SK-N-SH treated with all-trans-retinoic acid at 6 μM for 48 hours (cell line): Measurements from ENCODE around the gene TRMT10A.

ENCODE experiments used
- ATAC-seq: fragments of 200-7000 bp; cut with Tn5 transposase; 3 replicates; pipeline ENCODE4 v1.9.1; 2020; ENCODE audit warnings: mild to moderate bottlenecking, moderate library complexity
- ARNTL ChIP-seq: fragments of 450-650 bp; formaldehyde crosslinking; IDR thresholded peaks from 2 replicates; pipeline ENCODE4 v1.5.0; 2020; ENCODE audit warnings: low read depth, mild to moderate bottlenecking, moderate library complexity, borderline replicate concordance
- BACH2 ChIP-seq: fragments of 250-450 bp; sonication (Bioruptor Pico); IDR thresholded peaks from 2 replicates; pipeline ENCODE4 v1.9.0; 2021; ENCODE audit warnings: mild to moderate bottlenecking, borderline replicate concordance
- CREB5 ChIP-seq: fragments of 250-450 bp; sonication (Bioruptor Pico); IDR thresholded peaks from 2 replicates; pipeline ENCODE4 v1.5.1; 2020; ENCODE audit warnings: low read depth, mild to moderate bottlenecking, moderate library complexity
- CSDC2 ChIP-seq: fragments of 250-450 bp; sonication (Bioruptor Pico); IDR thresholded peaks from 2 replicates; pipeline ENCODE4 v1.5.0; 2020; ENCODE audit warnings: mild to moderate bottlenecking, moderate library complexity
- ESRRG ChIP-seq: fragments of 250-450 bp; sonication (Bioruptor Pico); IDR thresholded peaks from 2 replicates; pipeline ENCODE4 v1.6.1; 2021; ENCODE audit warnings: mild to moderate bottlenecking
- GLIS3 ChIP-seq: fragments of 250-450 bp; sonication (Bioruptor Pico); IDR thresholded peaks from 2 replicates; pipeline ENCODE4 v1.5.0; 2020; ENCODE audit warnings: mild to moderate bottlenecking, moderate library complexity
- ISL1 ChIP-seq: fragments of 250-450 bp; sonication (Bioruptor Pico); IDR thresholded peaks from 2 replicates; pipeline ENCODE4 v2.1.2; 2022; ENCODE audit warnings: mild to moderate bottlenecking, moderate library complexity
- OSR1 ChIP-seq: fragments of 250-450 bp; sonication (Bioruptor Pico); IDR thresholded peaks from 2 replicates; pipeline ENCODE4 v1.8.0; 2022; ENCODE audit warnings: moderate library complexity, mild to moderate bottlenecking, inconsistent platforms
- PATZ1 ChIP-seq: fragments of 250-450 bp; sonication (Bioruptor Pico); IDR thresholded peaks from 2 replicates; pipeline ENCODE4 v1.8.0; 2020; ENCODE audit warnings: mild to moderate bottlenecking, moderate library complexity, borderline replicate concordance
- PPARA ChIP-seq: fragments of 250-450 bp; sonication (Bioruptor Pico); IDR thresholded peaks from 2 replicates; pipeline ENCODE4 v1.5.0; 2020; ENCODE audit warnings: mild to moderate bottlenecking, borderline replicate concordance
- RARB ChIP-seq: fragments of 250-450 bp; sonication (Bioruptor Pico); IDR thresholded peaks from 2 replicates; pipeline ENCODE4 v1.8.0; 2021; ENCODE audit warnings: mild to moderate bottlenecking, moderate library complexity
- SNAI2 ChIP-seq: fragments of 250-450 bp; sonication (Bioruptor Pico); IDR thresholded peaks from 2 replicates; pipeline ENCODE4 v1.5.0; 2020; ENCODE audit warnings: mild to moderate bottlenecking, moderate library complexity
- TOX ChIP-seq: fragments of 250-450 bp; sonication (Bioruptor Pico); IDR thresholded peaks from 2 replicates; pipeline ENCODE4 v1.8.0; 2021; ENCODE audit warnings: mild to moderate bottlenecking, moderate library complexity, borderline replicate concordance
- TSHZ2 ChIP-seq: fragments of 250-450 bp; sonication (Bioruptor Pico); IDR thresholded peaks from 2 replicates; pipeline ENCODE4 v1.5.0; 2020; ENCODE audit warnings: mild to moderate bottlenecking, moderate library complexity
- ZC3H10 ChIP-seq: fragments of 250-450 bp; sonication (Bioruptor Pico); IDR thresholded peaks from 2 replicates; pipeline ENCODE4 v1.5.1; 2021; ENCODE audit warnings: mild to moderate bottlenecking, moderate library complexity
- ZFP3 ChIP-seq: fragments of 250-450 bp; sonication (Bioruptor Pico); IDR thresholded peaks from 2 replicates; pipeline ENCODE4 v1.5.0; 2020; ENCODE audit warnings: mild to moderate bottlenecking, moderate library complexity
- ZFP30 ChIP-seq: fragments of 450-650 bp; formaldehyde crosslinking; IDR thresholded peaks from 2 replicates; pipeline ENCODE4 v1.5.0; 2022; ENCODE audit warnings: mild to moderate bottlenecking, moderate library complexity
- ZNF565 ChIP-seq: fragments of 450-650 bp; formaldehyde crosslinking; conservative IDR thresholded peaks from 2 replicates; pipeline ENCODE4 v1.5.0; 2020; ENCODE audit warnings: low read depth, mild to moderate bottlenecking, moderate library complexity
- ZNF70 ChIP-seq: fragments of 450-650 bp; formaldehyde crosslinking; IDR thresholded peaks from 2 replicates; pipeline ENCODE4 v1.5.0; 2020; ENCODE audit warnings: mild to moderate bottlenecking, moderate library complexity
- ZNF8 ChIP-seq: fragments of 450-650 bp; formaldehyde crosslinking; IDR thresholded peaks from 2 replicates; pipeline ENCODE4 v1.5.0; 2020; ENCODE audit warnings: mild to moderate bottlenecking, moderate library complexity
- TF ChIP-seq, protein P1 (sequence below): fragments of 250-450 bp; sonication (Bioruptor Pico); IDR thresholded peaks from 2 replicates; pipeline ENCODE4 v1.5.1; 2021; ENCODE audit warnings: mild to moderate bottlenecking, moderate library complexity
- TF ChIP-seq, protein P2 (sequence below): fragments of 250-450 bp; sonication (Bioruptor Pico); IDR thresholded peaks from 2 replicates; pipeline ENCODE4 v1.8.0; 2021; ENCODE audit warnings: low read depth, mild to moderate bottlenecking, moderate library complexity, borderline replicate concordance

Gene TRMT10A

DNA sequence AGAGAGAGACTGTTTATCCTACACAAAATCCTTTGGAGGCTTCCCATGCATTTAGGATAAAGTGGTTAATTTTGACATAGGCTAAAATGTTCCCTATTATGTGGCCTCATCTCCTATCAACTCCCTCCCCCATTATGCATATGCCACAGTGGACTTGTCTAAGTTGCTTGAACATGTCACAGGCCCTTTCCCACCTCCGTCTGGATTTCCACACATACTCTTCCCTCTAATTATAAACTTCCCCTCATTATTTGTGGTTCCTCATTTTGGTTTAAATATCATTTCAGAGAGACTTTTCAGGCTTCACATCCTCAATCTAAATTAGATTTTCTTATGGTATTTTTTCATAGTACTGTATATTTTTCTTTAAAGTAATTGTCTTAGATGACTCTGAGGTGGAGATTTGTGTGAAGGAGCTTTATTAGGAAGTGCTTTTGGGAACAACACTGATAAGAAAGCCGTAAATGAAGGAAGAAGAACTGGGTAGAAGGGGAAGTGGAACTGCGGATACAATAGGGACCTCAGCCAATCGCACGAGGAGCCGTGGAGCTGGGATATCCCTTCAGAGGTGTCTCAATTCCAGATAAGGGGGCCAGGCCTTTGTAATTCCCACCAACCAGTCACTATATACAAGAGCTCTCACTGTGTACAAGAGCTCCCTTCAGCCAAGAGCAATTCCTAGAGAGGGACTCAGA, 45.1 kb downstream of the TRMT10A start:
- no peak for ATAC-seq
- TF ChIP-seq ARNTL (CRISPR knock-in tag), result no peak
- no peak for TF ChIP-seq ZNF70 (CRISPR knock-in tag)
- TF ChIP-seq ESRRG (CRISPR knock-in tag), result no peak
- TF ChIP-seq ZC3H10, result no peak
- no peak for TF ChIP-seq ZNF565 (CRISPR knock-in tag)
- TF ChIP-seq, protein P1, sequence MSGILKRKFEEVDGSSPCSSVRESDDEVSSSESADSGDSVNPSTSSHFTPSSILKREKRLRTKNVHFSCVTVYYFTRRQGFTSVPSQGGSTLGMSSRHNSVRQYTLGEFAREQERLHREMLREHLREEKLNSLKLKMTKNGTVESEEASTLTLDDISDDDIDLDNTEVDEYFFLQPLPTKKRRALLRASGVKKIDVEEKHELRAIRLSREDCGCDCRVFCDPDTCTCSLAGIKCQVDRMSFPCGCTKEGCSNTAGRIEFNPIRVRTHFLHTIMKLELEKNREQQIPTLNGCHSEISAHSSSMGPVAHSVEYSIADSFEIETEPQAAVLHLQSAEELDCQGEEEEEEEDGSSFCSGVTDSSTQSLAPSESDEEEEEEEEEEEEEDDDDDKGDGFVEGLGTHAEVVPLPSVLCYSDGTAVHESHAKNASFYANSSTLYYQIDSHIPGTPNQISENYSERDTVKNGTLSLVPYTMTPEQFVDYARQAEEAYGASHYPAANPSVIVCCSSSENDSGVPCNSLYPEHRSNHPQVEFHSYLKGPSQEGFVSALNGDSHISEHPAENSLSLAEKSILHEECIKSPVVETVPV (CRISPR knock-in tag), result no peak
- no peak for TF ChIP-seq PPARA (CRISPR knock-in tag)
- no peak for TF ChIP-seq ISL1
- no peak for TF ChIP-seq TSHZ2 (CRISPR knock-in tag)
- TF ChIP-seq OSR1 (CRISPR knock-in tag), result no peak
- TF ChIP-seq ZFP3 (CRISPR knock-in tag), result no peak
- TF ChIP-seq CSDC2 (CRISPR knock-in tag), result no peak
- no peak for TF ChIP-seq ZNF8 (CRISPR knock-in tag)
- TF ChIP-seq SNAI2 (CRISPR knock-in tag), result no peak
- no peak for TF ChIP-seq BACH2 (CRISPR knock-in tag)
- TF ChIP-seq TOX, result no peak
- TF ChIP-seq, protein P2, sequence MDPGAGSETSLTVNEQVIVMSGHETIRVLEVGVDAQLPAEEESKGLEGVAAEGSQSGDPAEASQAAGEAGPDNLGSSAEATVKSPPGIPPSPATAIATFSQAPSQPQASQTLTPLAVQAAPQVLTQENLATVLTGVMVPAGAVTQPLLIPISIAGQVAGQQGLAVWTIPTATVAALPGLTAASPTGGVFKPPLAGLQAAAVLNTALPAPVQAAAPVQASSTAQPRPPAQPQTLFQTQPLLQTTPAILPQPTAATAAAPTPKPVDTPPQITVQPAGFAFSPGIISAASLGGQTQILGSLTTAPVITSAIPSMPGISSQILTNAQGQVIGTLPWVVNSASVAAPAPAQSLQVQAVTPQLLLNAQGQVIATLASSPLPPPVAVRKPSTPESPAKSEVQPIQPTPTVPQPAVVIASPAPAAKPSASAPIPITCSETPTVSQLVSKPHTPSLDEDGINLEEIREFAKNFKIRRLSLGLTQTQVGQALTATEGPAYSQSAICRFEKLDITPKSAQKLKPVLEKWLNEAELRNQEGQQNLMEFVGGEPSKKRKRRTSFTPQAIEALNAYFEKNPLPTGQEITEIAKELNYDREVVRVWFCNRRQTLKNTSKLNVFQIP (CRISPR knock-in tag), result no peak
- TF ChIP-seq ZFP30 (CRISPR knock-in tag), result no peak
- no peak for TF ChIP-seq RARB
- no peak for TF ChIP-seq GLIS3

- TF ChIP-seq OSR1 (CRISPR knock-in tag) (no peak), TSHZ2 (CRISPR knock-in tag) (no peak), PPARA (CRISPR knock-in tag) (no peak), ISL1 (no peak)
- no peak for ATAC-seq
Measured at GRCh38 chr4:99510721-99511120, 53.1 kb downstream of the TRMT10A start, which contains the start of gene C4orf17. Gene C4orf17, plus strand, starts transcription at chr4:99511021. Its CDS starts 2,061 bp downstream, at chr4:99513082.

DNA sequence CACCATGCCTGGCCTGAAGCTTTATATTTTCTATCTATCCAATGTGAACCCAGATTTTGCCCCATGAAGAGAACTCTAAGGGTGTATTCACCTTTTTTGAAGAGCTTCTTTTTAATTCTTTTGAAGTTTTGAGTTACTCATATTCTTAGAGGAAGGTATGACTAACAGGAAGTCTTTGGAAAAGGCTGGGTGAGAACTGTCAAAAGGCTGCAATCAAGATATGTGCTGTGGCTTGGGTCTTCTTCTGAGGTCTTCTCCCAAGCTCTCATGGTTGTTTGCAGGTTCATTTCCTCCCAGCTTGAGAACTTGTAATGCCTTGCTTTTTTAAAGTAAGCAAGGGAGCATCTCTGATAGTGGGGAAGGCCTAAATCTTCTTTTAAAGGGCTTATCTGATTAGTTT, 56.1 kb downstream of the TRMT10A start:
- no peak for TF ChIP-seq TOX
- no peak for TF ChIP-seq ARNTL (CRISPR knock-in tag)
- no peak for TF ChIP-seq ZNF70 (CRISPR knock-in tag)
- no peak for TF ChIP-seq SNAI2 (CRISPR knock-in tag)
- TF ChIP-seq PATZ1 (CRISPR knock-in tag), result no peak
- no peak for TF ChIP-seq PPARA (CRISPR knock-in tag)
- TF ChIP-seq CSDC2 (CRISPR knock-in tag), result no peak
- TF ChIP-seq ZNF8 (CRISPR knock-in tag), result no peak
- TF ChIP-seq, protein P1 (CRISPR knock-in tag), result no peak
- no peak for TF ChIP-seq OSR1 (CRISPR knock-in tag)
- TF ChIP-seq CREB5, result no peak
- no peak for TF ChIP-seq GLIS3
- no peak for TF ChIP-seq BACH2 (CRISPR knock-in tag)
- TF ChIP-seq ZFP3 (CRISPR knock-in tag), result no peak
- no peak for TF ChIP-seq RARB
- ATAC-seq, result no peak
